MM.1S (cell line): Measurements from ENCODE around the gene ST6GAL2.

Experiments
- CTCF ChIP-seq: fragments of 300-600 bp; sonication (generic); IDR thresholded peaks from 2 replicates; pipeline ENCODE4 v1.5.1; 2016; ENCODE audit warnings: antibody characterized with exemption, low read length, mixed read lengths
- EZH2 ChIP-seq: fragments of 300-600 bp; sonication (generic); optimal IDR thresholded peaks from 2 replicates; pipeline ENCODE3; 2017; ENCODE audit warnings: low read depth, mild to moderate bottlenecking, antibody characterized with exemption, low read length, mixed read lengths

DNA sequence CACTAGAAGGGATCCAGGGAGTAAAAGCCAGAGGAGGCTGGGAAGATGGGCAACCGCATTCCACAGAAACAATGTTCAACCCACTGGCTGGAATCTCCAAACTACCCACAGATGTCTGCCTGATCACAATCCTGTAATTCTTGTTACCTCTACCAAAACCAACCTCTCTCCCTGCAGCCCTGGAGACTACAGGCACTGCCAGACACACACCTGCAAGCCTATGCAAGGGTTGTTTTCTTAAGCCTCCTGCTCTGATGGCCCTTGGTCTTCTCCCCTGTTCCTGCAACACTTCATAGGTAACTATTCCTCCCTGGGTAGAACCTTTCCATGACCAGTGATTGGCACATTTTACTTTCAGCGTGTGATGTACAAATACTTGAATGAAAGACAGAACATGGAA is 21.9 kb downstream of the ST6GAL2 start:
- no peak for TF ChIP-seq CTCF
- TF ChIP-seq EZH2: no peak
